WTC11 (cell line): ENCODE measurements around the gene SIRPG. TPM values are rescaled to one million over a fixed set of nuclear protein-coding genes. Genes with fewer than 3 reads are reported as not detected.

Source experiments
- total RNA-seq: library from RNA; stranded (reverse); gene quantifications from 3 replicates; pipeline ENCODE4 v1.2.3, GENCODE V29; 2021

Gene SIRPG
- total RNA-seq, 1 experiment from 2014 or later, result not detected

Other genes starting within 250 kb of the SIRPG start
- 76.7 to 85.5 TPM (median 83.2 TPM) in 3 replicates for gene NSFL1C, start 190.9 kb downstream of the SIRPG start, total RNA-seq
- gene SIRPB2, start 166.4 kb downstream of the SIRPG start, total RNA-seq, result not detected in 3 replicates
- gene SIRPD, start 100.1 kb downstream of the SIRPG start, total RNA-seq, result not detected in 3 replicates
- 0.11 TPM in 1 of 3 replicates, not detected in the others for gene SIRPB1, start 37.8 kb downstream of the SIRPG start, total RNA-seq
- 5.9 to 8.9 TPM (median 6.7 TPM) in 3 replicates for gene SIRPA, start 237.6 kb upstream of the SIRPG start, total RNA-seq